HCT116 (cell line): Measurements from ENCODE around the gene MUC6. TPM values are rescaled to one million over a fixed set of nuclear protein-coding genes. Genes with fewer than 3 reads are reported as not detected.
A peak's percentile ranks its signal among the peaks of the same experiment; 100 is the strongest.

Experiments
- ATAC-seq: fragments of 200-7000 bp; cut with Tn5 transposase; 2 replicates; pipeline ENCODE4 v1.9.1; 2020; ENCODE audit warnings: mild to moderate bottlenecking, moderate library complexity
- BruUV-seq: library from RNA; stranded (reverse); fragments of 400-500 nt; replicated peaks from 2 replicates; lab custom pipeline; 2021; lab: Mats Ljungman, UMichigan
- CTCF ChIA-PET: fragments of 300-600 bp; sonication (Branson Sonifier 250); formaldehyde crosslinking; loops from one replicate; lab custom pipeline; 2021; ENCODE audit warnings: antibody characterized with exemption; lab: Charles Lee
- POLR2A ChIA-PET: fragments of 300-600, 350-600 bp; sonication (Branson Sonifier 250); formaldehyde crosslinking; loops from one replicate; lab custom pipeline; 2021; ENCODE audit warnings: antibody characterized with exemption; lab: Charles Lee
- RAD21 ChIA-PET, 2 experiments: fragments of 300-600 bp; sonication (Branson Sonifier 250); formaldehyde crosslinking; loops; one replicate each; lab custom pipeline; 2023; ENCODE audit warnings: low total read pairs in 2 of 2; ENCODE audit not compliant: uncharacterized antibody in 2 of 2, unreplicated experiment in 2 of 2, low non-redundant PET in 1 of 2; lab: Charles Lee
- DNase-seq: peaks from one replicate; pipeline ENCODE4 v3.0.0-alpha.2; 2010; ENCODE audit warnings: low read depth, low spot score
- H2AFZ ChIP-seq: fragments of 200-600 bp; shearing (Covaris generic), sonication (generic); 2 replicates; pipeline ENCODE4 v1.6.1; 2017; ENCODE audit warnings: low read depth, mixed run types, mixed read lengths, antibody characterized with exemption, low read length; ENCODE audit not compliant: poor library complexity, severe bottlenecking
- H3K27ac ChIP-seq: 2 replicates; pipeline ENCODE4 v1.5.1; 2012; ENCODE audit warnings: low read depth, low read length
- H3K27me3 ChIP-seq: fragments of 200-600 bp; sonication (generic); 2 replicates; pipeline ENCODE4 v1.6.1; 2016; ENCODE audit warnings: mixed run types, low read length, mixed read lengths; ENCODE audit not compliant: insufficient read depth
- H3K36me3 ChIP-seq, 2 experiments: fragments of 200-500 bp in 1 of 2; fragments of 200-600 bp in 1 of 2; sonication (Bioruptor generic) in 1 of 2; sonication (generic) in 1 of 2; 2 replicates each; pipeline versions ENCODE4 v1.5.1 to v1.6.1; 2014 to 2016; ENCODE audit warnings: low read length in 2 of 2, inconsistent platforms in 1 of 2, mixed read lengths in 1 of 2, mixed run types in 1 of 2; ENCODE audit not compliant: insufficient read depth in 2 of 2, control insufficient read depth in 1 of 2
- H3K4me1 ChIP-seq, 2 experiments: fragments of 200-600 bp in 1 of 2; sonication (generic) in 1 of 2; 2 replicates each; pipeline versions ENCODE4 v1.5.1 to v1.6.1; 2012 to 2017; ENCODE audit warnings: low read length in 2 of 2, inconsistent platforms in 1 of 2, mild to moderate bottlenecking in 1 of 2, mixed read lengths in 1 of 2, mixed run types in 1 of 2, moderate library complexity in 1 of 2; ENCODE audit not compliant: insufficient read depth in 2 of 2, control insufficient read depth in 1 of 2
- H3K4me2 ChIP-seq: fragments of 200-600 bp; sonication (generic); 2 replicates; pipeline ENCODE4 v1.6.1; 2017; ENCODE audit warnings: mixed run types, low read length, mixed read lengths
- H3K4me3 ChIP-seq, 2 experiments: fragments of 200-600 bp in 1 of 2; sonication (generic) in 1 of 2; replicated peaks in 1 of 2; 2 replicates each; pipeline ENCODE4 v1.5.1; 2011 to 2016; ENCODE audit warnings: low read length in 2 of 2, control low read depth in 1 of 2, low read depth in 1 of 2, mild to moderate bottlenecking in 1 of 2, mixed read lengths in 1 of 2, mixed run types in 1 of 2
- H3K79me2 ChIP-seq: fragments of 200-600 bp; sonication (generic); 2 replicates; pipeline ENCODE4 v1.6.1; 2017; ENCODE audit warnings: mild to moderate bottlenecking, mixed run types, low read length, moderate library complexity, mixed read lengths; ENCODE audit not compliant: insufficient read depth
- H3K9ac ChIP-seq: fragments of 200-600 bp; sonication (generic); 2 replicates; pipeline ENCODE4 v1.6.1; 2016; ENCODE audit warnings: low read length, mixed read lengths
- H3K9me2 ChIP-seq: fragments of 200-600 bp; sonication (generic), shearing (Covaris generic); 2 replicates; pipeline ENCODE4 v1.6.1; 2017; ENCODE audit warnings: mixed run types, mild to moderate bottlenecking, moderate library complexity; ENCODE audit not compliant: insufficient read depth
- H3K9me3 ChIP-seq, 2 experiments: fragments of 200-500 bp in 1 of 2; fragments of 200-600 bp in 1 of 2; sonication (Bioruptor generic) in 1 of 2; sonication (generic) in 1 of 2; 2 replicates each; pipeline ENCODE4 v1.6.1; 2014 to 2017; ENCODE audit warnings: low read length in 2 of 2, mixed read lengths in 2 of 2, inconsistent platforms in 1 of 2, low read depth in 1 of 2, mild to moderate bottlenecking in 1 of 2, mixed run types in 1 of 2, moderate library complexity in 1 of 2; ENCODE audit not compliant: control insufficient read depth in 1 of 2, insufficient read depth in 1 of 2
- H4K20me1 ChIP-seq: fragments of 200-600 bp; sonication (generic), shearing (Covaris generic); 2 replicates; pipeline ENCODE4 v1.6.1; 2017; ENCODE audit warnings: mixed run types, mild to moderate bottlenecking, moderate library complexity; ENCODE audit not compliant: insufficient read depth
- CBX3 ChIP-seq: IDR thresholded peaks from 2 replicates; pipeline ENCODE4 v1.6.1; 2012; ENCODE audit warnings: low read depth
- EGR1 ChIP-seq: IDR thresholded peaks from 2 replicates; pipeline ENCODE4 v1.6.1; 2012; ENCODE audit warnings: low read depth
- ELF1 ChIP-seq: IDR thresholded peaks from 2 replicates; pipeline ENCODE4 v1.6.1; 2012; ENCODE audit warnings: low read depth, borderline replicate concordance
- EZH2 ChIP-seq: fragments of 200-600 bp; sonication (generic); IDR thresholded peaks from 2 replicates; pipeline ENCODE4 v1.6.1; 2017; ENCODE audit warnings: antibody characterized with exemption, mixed run types
- FOSL1 ChIP-seq: IDR thresholded peaks from 2 replicates; pipeline ENCODE4 v1.6.1; 2012; ENCODE audit warnings: low read depth
- JUND ChIP-seq: IDR thresholded peaks from 2 replicates; pipeline ENCODE4 v1.6.1; 2012
- POLR2A ChIP-seq: IDR thresholded peaks from 2 replicates; pipeline ENCODE4 v1.7.0; 2011; ENCODE audit warnings: borderline replicate concordance; ENCODE audit not compliant: insufficient read depth, insufficient read length; ENCODE audit errors: extremely low read depth
- POLR2AphosphoS5 ChIP-seq: IDR thresholded peaks from 2 replicates; pipeline ENCODE4 v1.6.1; 2011; ENCODE audit warnings: mild to moderate bottlenecking, low read depth, low read length, moderate library complexity
- RAD21 ChIP-seq: IDR thresholded peaks from 2 replicates; pipeline ENCODE4 v1.6.1; 2012; ENCODE audit warnings: low read depth, mild to moderate bottlenecking
- SIN3A ChIP-seq: IDR thresholded peaks from 2 replicates; pipeline ENCODE4 v1.6.1; 2012; ENCODE audit warnings: low read depth
- TCF7L2 ChIP-seq: IDR thresholded peaks from 2 replicates; pipeline ENCODE4 v1.7.0; 2011; ENCODE audit warnings: borderline replicate concordance, inconsistent platforms; ENCODE audit not compliant: insufficient read depth, insufficient read length; ENCODE audit errors: extremely low read depth
- ZFX ChIP-seq: fragments of 450-650 bp; IDR thresholded peaks from 2 replicates; pipeline ENCODE4 v1.6.1; 2017
- ZNF274 ChIP-seq: fragments of 200-500 bp; sonication (Bioruptor generic); IDR thresholded peaks from 2 replicates; pipeline ENCODE4 v1.6.1; 2014; ENCODE audit warnings: mild to moderate bottlenecking, low read depth, low read length, inconsistent platforms
- intact Hi-C: fragments of 100-400 bp; cut with micrococcal nuclease; formaldehyde crosslinking; loops from 2 replicates; pipeline ENCODE4 v1.10.0; 2022
- total RNA-seq: library from RNA; stranded (reverse); gene quantifications from one replicate; pipeline ENCODE4 v1.2.1, GENCODE V29; 2021; ENCODE audit not compliant: unreplicated experiment
- TF ChIP-seq, protein P1 (sequence below), 3 experiments: fragments of 200-600 bp in 1 of 3; sonication (generic) in 1 of 3; IDR thresholded peaks in 2 of 3; conservative IDR thresholded peaks in 1 of 3; 2 replicates each; pipeline ENCODE4 v1.5.1; 2012 to 2017; ENCODE audit warnings: low read depth in 2 of 3, low read length in 2 of 3, antibody characterized with exemption in 1 of 3, borderline replicate concordance in 1 of 3, control low read depth in 1 of 3, mild to moderate bottlenecking in 1 of 3, mixed read lengths in 1 of 3, mixed run types in 1 of 3, moderate library complexity in 1 of 3; ENCODE audit not compliant: insufficient read depth in 1 of 3
- TF ChIP-seq, protein P2 (sequence below): IDR thresholded peaks from 2 replicates; pipeline ENCODE4 v1.6.1; 2012
- TF ChIP-seq, protein P3 (sequence below): IDR thresholded peaks from 2 replicates; pipeline ENCODE4 v1.6.1; 2012; ENCODE audit warnings: low read depth
- TF ChIP-seq, protein P4 (sequence below): IDR thresholded peaks from 2 replicates; pipeline ENCODE4 v1.6.1; 2011; ENCODE audit warnings: mild to moderate bottlenecking, low read length, moderate library complexity; ENCODE audit not compliant: insufficient replicate concordance; ENCODE audit errors: extremely low read depth

Gene MUC6
- total RNA-seq, 1 experiment from 2014 or later, result 0.02 TPM

DNA sequence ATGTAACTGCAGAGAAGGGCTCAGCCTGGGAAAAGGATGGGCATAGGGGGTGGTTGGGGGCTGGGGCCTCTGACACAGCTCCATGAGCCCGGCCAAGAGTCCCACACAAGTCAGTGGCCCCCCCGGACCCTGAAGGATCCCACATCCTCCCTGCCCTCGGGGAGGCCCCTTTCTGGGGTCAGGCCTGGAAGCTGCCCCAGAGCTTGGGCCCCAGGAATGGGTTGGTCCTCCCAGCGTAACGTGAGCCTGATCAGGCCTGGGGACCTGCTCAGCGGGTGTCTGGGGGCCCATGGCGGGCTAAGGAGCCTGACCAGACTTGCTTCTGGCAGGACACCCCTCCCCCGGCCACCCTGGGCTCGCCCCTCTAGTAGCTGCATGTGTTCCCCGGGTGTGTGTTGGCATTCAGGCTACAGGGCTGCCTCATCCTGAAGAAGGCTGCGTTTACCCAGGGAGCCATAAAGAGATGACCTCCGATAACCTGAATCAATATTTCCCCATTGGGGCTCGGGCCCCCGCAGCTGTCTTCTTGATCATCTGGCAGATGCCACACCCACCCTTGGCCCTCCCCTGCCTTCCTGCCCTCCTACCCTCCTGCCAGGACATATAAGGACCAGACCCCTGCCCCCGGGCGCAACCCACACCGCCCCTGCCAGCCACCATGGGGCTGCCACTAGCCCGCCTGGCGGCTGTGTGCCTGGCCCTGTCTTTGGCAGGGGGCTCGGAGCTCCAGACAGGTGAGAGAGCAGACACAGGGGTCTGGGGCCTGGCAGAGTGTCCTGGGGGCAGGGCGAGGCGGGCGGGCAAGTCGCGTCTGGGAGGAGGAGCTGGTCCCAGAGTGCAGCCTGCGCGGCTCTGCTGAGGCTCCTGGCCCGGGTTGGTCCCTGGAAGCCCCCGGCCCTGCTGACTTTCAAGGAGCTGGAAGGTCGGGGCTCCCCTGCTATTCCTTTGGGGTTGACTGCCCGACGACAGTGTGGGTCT is 38.0 kb upstream of the MUC6 start, which contains the start of gene MUC2:
Gene MUC2, plus strand, starts transcription at position 631 of the 978 bp plus-strand sequence.
- Histone ChIP-seq H4K20me1 (no peaks in the 10 kb centered on the region), H3K36me3 (no peaks in the 10 kb centered on the region), H3K4me3 (no peak within 1 kb of the TSS), H3K9ac (no peak within 1 kb of the TSS), H3K4me1 (peaks cover 19 to 33% of the 10 kb centered on the region in 2 experiments), H3K9me2 (no peaks in the 10 kb centered on the region), H3K79me2 (no peaks in the 10 kb centered on the region), H2AFZ (no peak within 1 kb of the TSS), H3K27ac (peak within 1 kb of the TSS; percentile 42; the same call in 1 of the 2 replicates), H3K9me3 (no peaks in the 10 kb centered on the region), H3K27me3 (no peaks in the 10 kb centered on the region), H3K4me2 (peak within 1 kb of the TSS; percentile 52)
- POLR2A ChIA-PET, result no interaction called here
- TF ChIP-seq FOSL1 (no peak), POLR2AphosphoS5 (no peak), JUND (no peak), ZFX (no peak), CBX3 (no peak), SIN3A (no peak), ELF1 (no peak), POLR2A (no peak), RAD21 (no peak), EGR1 (no peak), EZH2 (no peak), ZNF274 (no peak), TCF7L2 (no peak)
- TF ChIP-seq, protein P1, sequence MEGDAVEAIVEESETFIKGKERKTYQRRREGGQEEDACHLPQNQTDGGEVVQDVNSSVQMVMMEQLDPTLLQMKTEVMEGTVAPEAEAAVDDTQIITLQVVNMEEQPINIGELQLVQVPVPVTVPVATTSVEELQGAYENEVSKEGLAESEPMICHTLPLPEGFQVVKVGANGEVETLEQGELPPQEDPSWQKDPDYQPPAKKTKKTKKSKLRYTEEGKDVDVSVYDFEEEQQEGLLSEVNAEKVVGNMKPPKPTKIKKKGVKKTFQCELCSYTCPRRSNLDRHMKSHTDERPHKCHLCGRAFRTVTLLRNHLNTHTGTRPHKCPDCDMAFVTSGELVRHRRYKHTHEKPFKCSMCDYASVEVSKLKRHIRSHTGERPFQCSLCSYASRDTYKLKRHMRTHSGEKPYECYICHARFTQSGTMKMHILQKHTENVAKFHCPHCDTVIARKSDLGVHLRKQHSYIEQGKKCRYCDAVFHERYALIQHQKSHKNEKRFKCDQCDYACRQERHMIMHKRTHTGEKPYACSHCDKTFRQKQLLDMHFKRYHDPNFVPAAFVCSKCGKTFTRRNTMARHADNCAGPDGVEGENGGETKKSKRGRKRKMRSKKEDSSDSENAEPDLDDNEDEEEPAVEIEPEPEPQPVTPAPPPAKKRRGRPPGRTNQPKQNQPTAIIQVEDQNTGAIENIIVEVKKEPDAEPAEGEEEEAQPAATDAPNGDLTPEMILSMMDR (IDR thresholded peaks at IDR 0.05 in 2 of 3, conservative IDR thresholded peaks at IDR 0.05 in 1 of 3; ENCODE audit: borderline replicate concordance in 1 of 3, insufficient read depth in 1 of 3, low read depth in 2 of 3, low read length in 2 of 3), result no peak
- TF ChIP-seq, protein P2, sequence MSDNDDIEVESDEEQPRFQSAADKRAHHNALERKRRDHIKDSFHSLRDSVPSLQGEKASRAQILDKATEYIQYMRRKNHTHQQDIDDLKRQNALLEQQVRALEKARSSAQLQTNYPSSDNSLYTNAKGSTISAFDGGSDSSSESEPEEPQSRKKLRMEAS, result no peak
- TF ChIP-seq, protein P3, sequence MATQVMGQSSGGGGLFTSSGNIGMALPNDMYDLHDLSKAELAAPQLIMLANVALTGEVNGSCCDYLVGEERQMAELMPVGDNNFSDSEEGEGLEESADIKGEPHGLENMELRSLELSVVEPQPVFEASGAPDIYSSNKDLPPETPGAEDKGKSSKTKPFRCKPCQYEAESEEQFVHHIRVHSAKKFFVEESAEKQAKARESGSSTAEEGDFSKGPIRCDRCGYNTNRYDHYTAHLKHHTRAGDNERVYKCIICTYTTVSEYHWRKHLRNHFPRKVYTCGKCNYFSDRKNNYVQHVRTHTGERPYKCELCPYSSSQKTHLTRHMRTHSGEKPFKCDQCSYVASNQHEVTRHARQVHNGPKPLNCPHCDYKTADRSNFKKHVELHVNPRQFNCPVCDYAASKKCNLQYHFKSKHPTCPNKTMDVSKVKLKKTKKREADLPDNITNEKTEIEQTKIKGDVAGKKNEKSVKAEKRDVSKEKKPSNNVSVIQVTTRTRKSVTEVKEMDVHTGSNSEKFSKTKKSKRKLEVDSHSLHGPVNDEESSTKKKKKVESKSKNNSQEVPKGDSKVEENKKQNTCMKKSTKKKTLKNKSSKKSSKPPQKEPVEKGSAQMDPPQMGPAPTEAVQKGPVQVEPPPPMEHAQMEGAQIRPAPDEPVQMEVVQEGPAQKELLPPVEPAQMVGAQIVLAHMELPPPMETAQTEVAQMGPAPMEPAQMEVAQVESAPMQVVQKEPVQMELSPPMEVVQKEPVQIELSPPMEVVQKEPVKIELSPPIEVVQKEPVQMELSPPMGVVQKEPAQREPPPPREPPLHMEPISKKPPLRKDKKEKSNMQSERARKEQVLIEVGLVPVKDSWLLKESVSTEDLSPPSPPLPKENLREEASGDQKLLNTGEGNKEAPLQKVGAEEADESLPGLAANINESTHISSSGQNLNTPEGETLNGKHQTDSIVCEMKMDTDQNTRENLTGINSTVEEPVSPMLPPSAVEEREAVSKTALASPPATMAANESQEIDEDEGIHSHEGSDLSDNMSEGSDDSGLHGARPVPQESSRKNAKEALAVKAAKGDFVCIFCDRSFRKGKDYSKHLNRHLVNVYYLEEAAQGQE, result no peak
- TF ChIP-seq, protein P4, sequence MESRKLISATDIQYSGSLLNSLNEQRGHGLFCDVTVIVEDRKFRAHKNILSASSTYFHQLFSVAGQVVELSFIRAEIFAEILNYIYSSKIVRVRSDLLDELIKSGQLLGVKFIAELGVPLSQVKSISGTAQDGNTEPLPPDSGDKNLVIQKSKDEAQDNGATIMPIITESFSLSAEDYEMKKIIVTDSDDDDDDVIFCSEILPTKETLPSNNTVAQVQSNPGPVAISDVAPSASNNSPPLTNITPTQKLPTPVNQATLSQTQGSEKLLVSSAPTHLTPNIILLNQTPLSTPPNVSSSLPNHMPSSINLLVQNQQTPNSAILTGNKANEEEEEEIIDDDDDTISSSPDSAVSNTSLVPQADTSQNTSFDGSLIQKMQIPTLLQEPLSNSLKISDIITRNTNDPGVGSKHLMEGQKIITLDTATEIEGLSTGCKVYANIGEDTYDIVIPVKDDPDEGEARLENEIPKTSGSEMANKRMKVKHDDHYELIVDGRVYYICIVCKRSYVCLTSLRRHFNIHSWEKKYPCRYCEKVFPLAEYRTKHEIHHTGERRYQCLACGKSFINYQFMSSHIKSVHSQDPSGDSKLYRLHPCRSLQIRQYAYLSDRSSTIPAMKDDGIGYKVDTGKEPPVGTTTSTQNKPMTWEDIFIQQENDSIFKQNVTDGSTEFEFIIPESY, result no peak
- CTCF ChIA-PET, result no interaction called here
- DNase-seq, result no peak
- RAD21 ChIA-PET, result no interaction called here
- BruUV-seq, result no TSS peak
- no peak for ATAC-seq
- intact Hi-C loops, result no loop called here
